Ascending aorta (tissue), 2 donors: Measurements from ENCODE around the gene MDFIC2. TPM values are rescaled to one million over a fixed set of nuclear protein-coding genes. Genes with fewer than 3 reads are reported as not detected.

Experiments
- DNase-seq, 2 donors: peaks; one replicate each; pipeline ENCODE4 v3.0.0-alpha.2; 2019; ENCODE audit warnings: low spot score in 2 of 2
- H3K27ac ChIP-seq, 2 donors: fragments of 200-600 bp; sonication (generic); one replicate each; pipeline ENCODE4 v1.5.1; 2016 to 2017; ENCODE audit warnings: mild to moderate bottlenecking in 1 of 2
- H3K27me3 ChIP-seq: fragments of 200-600 bp; sonication (generic); one replicate; pipeline ENCODE4 v1.5.1; 2017
- H3K36me3 ChIP-seq, 2 donors: fragments of 200-600 bp; sonication (generic); one replicate each; pipeline ENCODE4 v1.5.1; 2016
- H3K4me1 ChIP-seq, 2 donors: fragments of 200-600 bp; sonication (generic); one replicate each; pipeline ENCODE4 v1.5.1; 2016 to 2017; ENCODE audit warnings: mild to moderate bottlenecking in 1 of 2
- H3K4me3 ChIP-seq, 2 donors: fragments of 200-600 bp; sonication (generic); one replicate each; pipeline ENCODE4 v1.5.1; 2016 to 2017; ENCODE audit warnings: mild to moderate bottlenecking in 1 of 2
- H3K9me3 ChIP-seq, 2 donors: fragments of 200-600 bp; sonication (generic); one replicate each; pipeline ENCODE4 v1.5.1; 2016
- intact Hi-C: fragments of 100-400 bp; cut with DNase I; formaldehyde crosslinking; loops from one replicate; pipeline ENCODE4 v1.15.1; 2023
- total RNA-seq: library from RNA; depleted of rRNA; stranded (reverse); fragments of >200 nt; gene quantifications from one replicate; pipeline ENCODE4 v1.1.0, GENCODE V29; 2016
- TF ChIP-seq, protein P1 (sequence below), 3 experiments: fragments of 200-600 bp in 2 of 3; fragments of 450-650 bp in 1 of 3; sonication (generic) in 2 of 3; IDR thresholded peaks; one replicate each; pipeline ENCODE4 v1.5.1; 2016 to 2019; ENCODE audit warnings: antibody characterized with exemption in 3 of 3, mild to moderate bottlenecking in 1 of 3, moderate library complexity in 1 of 3

MDFIC2 gene
- total RNA-seq, 1 donor from 2014 or later = not detected

DNA sequence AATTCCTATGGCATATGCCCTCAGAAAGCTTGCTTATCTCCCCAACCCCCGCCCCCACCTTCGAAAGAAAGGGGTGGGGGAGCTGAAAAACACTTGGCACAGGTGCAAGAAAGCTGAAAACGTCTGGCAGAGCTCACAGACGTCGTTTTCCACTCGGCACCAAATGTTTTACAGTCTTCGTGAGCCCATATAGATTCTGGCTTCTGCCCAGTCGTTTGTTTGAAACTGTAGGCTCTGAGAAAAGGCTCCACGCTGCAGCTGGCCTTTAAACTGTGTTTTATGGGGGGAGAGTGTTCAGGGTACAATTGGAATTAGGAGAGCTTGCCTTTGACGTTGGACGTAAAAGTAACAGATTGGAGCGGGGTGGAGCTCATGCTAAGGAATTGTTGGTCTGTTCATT, 130.3 kb downstream of the MDFIC2 start:
- H3K36me3 ChIP-seq = no peaks in the 10 kb centered on the region
- TF ChIP-seq, protein P1, sequence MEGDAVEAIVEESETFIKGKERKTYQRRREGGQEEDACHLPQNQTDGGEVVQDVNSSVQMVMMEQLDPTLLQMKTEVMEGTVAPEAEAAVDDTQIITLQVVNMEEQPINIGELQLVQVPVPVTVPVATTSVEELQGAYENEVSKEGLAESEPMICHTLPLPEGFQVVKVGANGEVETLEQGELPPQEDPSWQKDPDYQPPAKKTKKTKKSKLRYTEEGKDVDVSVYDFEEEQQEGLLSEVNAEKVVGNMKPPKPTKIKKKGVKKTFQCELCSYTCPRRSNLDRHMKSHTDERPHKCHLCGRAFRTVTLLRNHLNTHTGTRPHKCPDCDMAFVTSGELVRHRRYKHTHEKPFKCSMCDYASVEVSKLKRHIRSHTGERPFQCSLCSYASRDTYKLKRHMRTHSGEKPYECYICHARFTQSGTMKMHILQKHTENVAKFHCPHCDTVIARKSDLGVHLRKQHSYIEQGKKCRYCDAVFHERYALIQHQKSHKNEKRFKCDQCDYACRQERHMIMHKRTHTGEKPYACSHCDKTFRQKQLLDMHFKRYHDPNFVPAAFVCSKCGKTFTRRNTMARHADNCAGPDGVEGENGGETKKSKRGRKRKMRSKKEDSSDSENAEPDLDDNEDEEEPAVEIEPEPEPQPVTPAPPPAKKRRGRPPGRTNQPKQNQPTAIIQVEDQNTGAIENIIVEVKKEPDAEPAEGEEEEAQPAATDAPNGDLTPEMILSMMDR (IDR thresholded peaks at IDR 0.05) = no peak
- intact Hi-C loops = no loop called here

DNA sequence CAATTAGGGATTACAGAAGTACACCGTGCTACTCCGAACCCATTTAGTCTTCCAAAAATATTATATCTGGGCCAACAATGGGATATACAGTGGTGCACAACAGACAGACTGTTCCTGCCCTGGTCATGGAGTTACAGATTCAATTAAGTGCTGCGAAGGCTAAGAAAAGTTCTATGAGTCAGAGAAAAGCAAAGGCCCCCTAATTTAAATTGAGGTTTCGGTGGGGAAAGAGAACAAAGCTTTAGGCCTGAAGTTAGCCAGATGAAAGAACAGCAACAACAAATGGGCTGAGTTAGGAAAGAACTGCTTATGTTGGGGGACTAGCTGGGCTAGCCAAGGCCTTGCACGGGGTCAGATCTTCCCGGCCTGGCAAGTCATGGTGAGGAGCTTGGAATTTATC, 131.8 kb downstream of the MDFIC2 start:
- Histone ChIP-seq H3K27me3 (no peaks in the 10 kb centered on the region), H3K9me3 (no peaks in the 10 kb centered on the region), H3K4me3 (no peak overlapping the region), H3K27ac (no peak overlapping the region), H3K36me3 (no peaks in the 10 kb centered on the region), H3K4me1 (no peaks in the 10 kb centered on the region)
- no peak for DNase-seq
- intact Hi-C loops = no loop called here
- TF ChIP-seq, protein P1 (IDR thresholded peaks at IDR 0.05) = no peak

More for the DNA sequence above, 130.3 kb downstream of the MDFIC2 start:
- H3K27me3 ChIP-seq = no peaks in the 10 kb centered on the region
- H3K9me3 ChIP-seq = no peaks in the 10 kb centered on the region
- no peak for DNase-seq
- H3K4me1 ChIP-seq = no peaks in the 10 kb centered on the region
- no peak overlapping the region for H3K4me3 ChIP-seq
- no peak overlapping the region for H3K27ac ChIP-seq

DNA sequence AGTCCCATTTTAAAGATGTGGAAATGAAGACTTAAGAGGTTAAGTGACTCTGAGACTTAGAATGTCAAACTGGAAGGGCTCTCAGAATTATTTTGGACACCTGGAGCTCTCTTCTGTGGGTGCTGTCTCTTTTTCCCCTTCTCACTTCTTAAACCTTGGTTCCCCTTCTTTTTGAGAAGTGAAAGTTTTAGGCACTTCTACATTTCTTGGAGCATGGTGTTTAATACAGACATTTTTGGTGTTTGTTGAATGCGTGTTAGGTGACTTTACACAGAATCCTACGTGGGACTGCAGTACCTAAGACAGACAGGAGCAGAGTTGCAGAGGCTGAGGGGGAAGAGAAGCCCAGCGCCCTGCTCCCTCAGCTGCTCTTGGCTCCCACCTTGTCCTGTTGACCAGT, 133.3 kb downstream of the MDFIC2 start:
- Histone ChIP-seq H3K27me3 (no peaks in the 10 kb centered on the region), H3K9me3 (no peaks in the 10 kb centered on the region), H3K4me3 (no peak overlapping the region), H3K27ac (no peak overlapping the region), H3K4me1 (no peaks in the 10 kb centered on the region), H3K36me3 (no peaks in the 10 kb centered on the region)
- DNase-seq = no peak
- TF ChIP-seq, protein P1 (IDR thresholded peaks at IDR 0.05) = no peak
- intact Hi-C loops = no loop called here

DNA sequence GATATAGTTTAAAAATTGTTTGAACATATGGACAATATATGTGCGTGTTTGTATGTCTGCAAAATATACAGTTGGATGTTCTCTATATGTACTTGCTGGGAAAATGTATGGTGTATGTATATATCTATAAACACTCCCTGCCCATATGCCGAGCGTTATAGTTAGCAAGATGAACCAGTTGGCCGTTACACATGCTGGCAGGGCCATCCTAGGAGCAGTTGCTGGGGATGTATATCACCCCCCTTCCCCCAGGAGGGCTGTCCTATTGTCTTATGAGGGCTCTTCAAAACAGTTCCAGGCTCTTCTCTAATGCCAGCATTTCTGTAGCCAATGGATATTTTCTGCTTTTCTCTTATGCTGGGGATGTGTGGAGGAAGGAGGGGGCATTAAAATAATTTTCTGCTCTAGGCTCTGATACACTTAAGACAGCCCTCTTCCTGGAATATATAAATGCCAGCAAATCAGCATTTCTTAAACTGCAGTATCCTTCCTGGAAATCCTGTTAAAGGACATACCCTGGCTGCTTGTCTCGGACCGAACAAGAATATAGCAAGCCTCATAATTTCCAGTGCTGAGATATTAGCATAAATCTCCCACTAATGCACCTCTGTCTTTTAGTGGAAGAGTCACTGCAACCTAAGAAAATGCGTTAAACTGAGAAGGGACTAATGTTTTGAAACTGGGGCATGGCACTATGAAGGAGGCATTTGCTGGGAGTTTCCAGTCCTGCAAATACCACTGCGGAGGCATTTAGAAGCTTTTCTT, 134.4 kb downstream of the MDFIC2 start:
- Histone ChIP-seq H3K4me3 (no peak overlapping the region), H3K9me3 (no peaks in the 10 kb centered on the region), H3K27me3 (no peaks in the 10 kb centered on the region), H3K27ac (no peak overlapping the region), H3K4me1 (no peaks in the 10 kb centered on the region), H3K36me3 (no peaks in the 10 kb centered on the region)
- TF ChIP-seq, protein P1 (IDR thresholded peaks at IDR 0.05) = no peak
- DNase-seq = no peak
- intact Hi-C loops = no loop called here

DNA sequence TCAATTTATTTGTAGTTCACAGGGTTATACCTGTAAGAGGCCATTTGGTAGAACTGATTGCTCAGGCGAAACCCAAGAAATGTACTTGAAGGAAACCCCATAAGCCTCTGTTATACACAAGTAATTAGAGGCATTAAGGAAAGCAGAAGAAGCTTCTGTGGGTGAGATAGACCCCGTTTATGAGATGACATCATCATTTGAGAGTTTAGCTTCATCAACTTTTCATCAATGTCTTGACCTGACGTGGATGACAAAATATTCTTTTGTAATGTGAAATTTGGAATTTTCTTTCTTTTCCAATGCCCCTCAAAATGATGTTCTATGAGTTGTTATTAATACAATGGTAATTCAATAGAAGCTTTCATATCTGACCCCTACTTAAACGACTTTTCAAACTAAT, 136.2 kb downstream of the MDFIC2 start:
- intact Hi-C loops = no loop called here
- no peaks in the 10 kb centered on the region for H3K27me3 ChIP-seq

More for the DNA sequence above, 136.2 kb downstream of the MDFIC2 start:
- DNase-seq = no peak
- Histone ChIP-seq H3K9me3 (no peaks in the 10 kb centered on the region), H3K27ac (no peak overlapping the region), H3K4me1 (no peaks in the 10 kb centered on the region), H3K4me3 (no peak overlapping the region), H3K36me3 (no peaks in the 10 kb centered on the region)
- TF ChIP-seq, protein P1 (IDR thresholded peaks at IDR 0.05) = no peak
